CD4-positive, alpha-beta T cell treated with Interleukin-4 for 1 hour (primary cell): Measurements from ENCODE around the gene GNG13.
"Not testable (repeated sequence)": the region's sequence is repeated elsewhere in the genome, so short reads cannot be mapped to it uniquely, and the experiment has no call there.

Experiments used
- DNase-seq, 2 donors: peaks; one replicate each; pipeline ENCODE4 v3.0.0-alpha.2; 2020 to 2022

Gene GNG13

DNA sequence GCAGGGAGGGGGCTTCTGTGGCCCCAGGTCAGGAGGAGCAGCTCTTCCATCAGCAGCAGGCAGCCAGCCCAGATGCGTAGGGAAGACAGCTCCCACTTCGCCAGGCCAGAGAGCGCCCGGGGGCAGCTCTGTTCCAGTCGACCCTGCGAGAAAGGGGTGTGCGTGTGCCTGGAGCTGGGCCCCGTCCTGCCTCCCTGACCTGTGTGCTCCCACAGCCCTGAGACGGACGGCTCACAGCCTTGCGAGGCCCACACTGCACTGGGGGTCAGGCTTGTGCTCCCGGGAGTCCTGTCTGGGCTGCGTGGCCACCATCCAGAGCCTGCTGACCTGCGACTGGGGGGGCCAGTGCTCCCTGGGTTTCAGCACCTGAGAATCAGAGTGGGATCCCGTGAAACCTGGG, 40.5 kb downstream of the GNG13 start:
- no peak for DNase-seq

DNA sequence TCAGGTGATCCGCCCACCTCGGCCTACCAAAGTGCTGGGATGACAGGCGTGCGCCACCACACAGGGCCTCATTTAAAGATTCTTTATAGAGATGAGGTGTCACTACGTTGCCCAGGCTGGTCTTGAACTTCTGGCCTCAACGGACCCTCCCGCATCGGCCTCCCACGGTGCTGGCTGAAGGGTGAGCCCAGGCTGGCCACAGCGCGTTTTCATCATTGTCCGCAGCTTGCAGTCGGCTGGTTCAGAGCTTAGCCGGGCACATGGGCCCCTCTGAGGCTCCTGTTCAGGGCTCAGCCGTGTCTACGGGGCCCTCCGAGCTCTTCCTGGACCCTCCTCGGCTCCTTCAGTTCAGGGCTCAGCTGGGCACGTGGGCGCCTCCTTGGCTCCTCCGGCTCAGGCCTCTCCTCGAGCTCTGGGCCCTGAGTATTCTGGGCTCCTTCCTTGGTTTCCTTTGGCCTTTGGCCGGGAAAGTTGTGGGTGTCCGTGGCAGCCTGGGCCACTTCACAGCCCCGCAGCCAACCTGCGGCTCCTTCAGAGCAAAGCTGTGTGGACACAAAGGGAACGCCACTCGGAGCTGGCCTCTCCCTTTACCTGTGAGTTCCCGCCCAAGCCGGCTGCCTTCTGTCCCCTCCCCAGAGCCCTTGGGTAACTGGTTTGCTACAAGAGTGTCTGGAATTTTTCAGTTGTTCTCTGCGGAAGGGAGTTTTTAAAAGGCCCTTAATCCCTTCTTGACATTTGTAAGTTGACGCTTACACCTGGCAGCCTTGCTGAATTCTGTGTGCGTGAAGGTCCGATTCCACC, 41.2 kb downstream of the GNG13 start:
- no peak for DNase-seq

DNA sequence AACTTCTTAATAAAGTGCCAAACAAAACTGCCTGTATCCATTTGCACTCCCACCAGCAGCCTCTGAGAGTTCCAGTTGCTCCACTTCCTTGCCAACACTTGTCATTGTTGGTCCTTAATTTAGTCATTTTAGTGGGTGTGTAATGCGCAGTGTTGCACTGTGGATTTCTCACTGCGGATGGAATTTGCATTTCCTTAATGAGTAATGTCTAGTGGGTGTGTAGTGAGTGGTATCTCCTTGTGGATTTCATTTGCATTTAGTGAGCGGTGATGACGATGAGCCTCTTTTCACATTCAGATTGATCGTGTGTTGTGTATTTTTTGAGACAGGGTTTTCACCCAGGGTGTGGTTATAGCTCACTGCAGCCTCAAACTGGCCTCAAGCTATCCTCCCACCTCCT, 44.1 kb downstream of the GNG13 start:
- DNase-seq = no peak

DNA sequence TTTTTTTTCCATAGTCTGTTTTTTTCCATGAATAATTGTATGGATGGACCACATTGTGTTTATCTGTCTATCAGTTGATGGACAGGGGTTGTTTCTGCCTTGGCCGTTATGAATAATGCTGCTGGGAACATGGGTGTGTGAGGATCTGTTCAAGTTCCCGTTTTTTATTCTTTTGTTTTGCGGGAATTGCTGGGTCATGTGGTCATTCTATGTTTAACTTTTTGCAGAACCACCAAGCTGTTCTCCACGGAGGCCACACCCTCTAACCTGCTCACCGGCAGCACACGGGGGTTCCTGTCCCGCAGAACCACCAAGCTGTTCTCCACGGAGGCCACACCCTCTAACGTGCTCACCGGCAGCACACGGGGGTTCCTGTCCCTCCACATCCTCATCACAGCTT, 45.9 kb downstream of the GNG13 start:
- peak in 1 of 2 donors; percentile 29 for DNase-seq

DNA sequence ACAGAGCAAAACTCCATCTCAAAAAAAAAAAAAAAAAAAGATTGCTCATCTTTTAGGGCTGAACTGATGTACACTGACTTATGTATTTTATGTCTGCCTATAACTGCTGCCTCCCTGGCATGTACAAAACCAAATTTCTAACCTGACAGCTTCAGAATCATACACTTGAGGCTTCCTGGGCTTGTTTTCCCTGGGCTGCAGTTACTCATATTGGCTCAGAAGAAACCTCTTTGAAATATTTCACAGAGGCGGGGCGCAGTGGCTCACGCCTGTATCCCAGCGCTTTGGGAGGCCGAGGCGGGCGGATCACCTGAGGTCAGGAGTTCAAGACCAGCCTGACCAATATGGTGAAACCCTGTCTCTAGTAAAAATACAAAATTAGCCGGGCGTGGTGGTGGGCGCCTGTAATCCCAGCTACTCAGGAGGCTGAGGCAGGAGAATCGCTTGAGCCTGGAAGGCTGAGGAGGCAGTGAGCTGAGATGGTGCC, 46.4 kb downstream of the GNG13 start:
- not testable (repeated sequence) for DNase-seq

DNA sequence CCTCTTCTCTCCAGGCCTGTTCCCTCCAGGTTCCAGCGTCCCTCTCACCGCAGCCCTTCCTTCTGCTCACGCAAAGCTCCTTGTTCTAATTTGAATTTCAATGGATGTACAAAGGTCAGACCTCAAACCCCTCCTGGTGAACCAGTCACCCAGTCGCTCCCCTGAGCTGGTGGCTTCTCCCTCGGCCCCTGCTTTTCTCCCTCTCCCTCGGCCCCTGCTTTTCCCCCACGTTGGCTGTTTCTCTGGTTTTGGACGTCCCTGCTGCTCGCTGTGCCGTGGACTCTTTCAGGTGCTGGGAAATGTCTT, 48.6 kb downstream of the GNG13 start:
- DNase-seq = no peak

DNA sequence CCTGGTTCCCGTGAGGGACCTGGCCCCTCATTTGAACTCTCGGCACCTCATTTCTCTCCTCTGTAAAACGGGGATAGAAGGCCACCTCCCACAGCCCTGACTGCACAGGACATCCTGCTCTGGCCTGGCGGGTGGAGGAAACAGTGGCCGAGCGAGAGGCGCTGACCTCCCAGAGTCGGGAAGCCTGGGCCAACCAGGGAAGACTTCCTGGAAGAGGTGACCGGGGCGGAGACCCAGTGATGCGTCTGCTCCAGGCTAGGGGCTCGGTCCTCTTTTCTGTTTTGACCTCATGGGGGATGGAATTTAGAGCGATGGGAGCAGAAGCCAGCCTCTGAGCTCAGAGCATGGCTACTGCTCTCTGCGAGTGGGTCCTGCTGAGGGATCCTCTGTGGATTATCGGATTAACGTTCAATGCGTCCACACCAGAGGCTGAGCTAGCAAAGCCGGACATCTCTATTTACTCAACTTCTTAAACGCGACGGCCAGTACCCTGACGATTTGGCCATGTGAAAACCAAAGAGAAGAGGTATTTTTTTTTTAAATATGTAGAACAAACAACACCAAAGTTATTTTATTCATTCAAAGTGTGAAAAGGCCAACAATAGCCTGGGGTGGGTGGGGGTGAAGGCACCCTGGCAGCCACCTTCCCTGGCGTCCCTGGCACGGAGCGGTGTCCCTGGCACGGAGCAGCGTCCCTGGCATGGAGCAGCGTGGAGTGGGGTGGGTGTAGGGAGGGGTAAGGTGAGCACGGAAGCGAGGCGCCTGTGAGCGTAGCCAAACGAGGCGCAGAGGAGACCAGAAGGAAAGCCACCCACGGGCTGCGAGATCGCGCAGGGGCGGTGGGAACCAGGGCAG, 49.2 kb downstream of the GNG13 start:
- DNase-seq = no peak

DNA sequence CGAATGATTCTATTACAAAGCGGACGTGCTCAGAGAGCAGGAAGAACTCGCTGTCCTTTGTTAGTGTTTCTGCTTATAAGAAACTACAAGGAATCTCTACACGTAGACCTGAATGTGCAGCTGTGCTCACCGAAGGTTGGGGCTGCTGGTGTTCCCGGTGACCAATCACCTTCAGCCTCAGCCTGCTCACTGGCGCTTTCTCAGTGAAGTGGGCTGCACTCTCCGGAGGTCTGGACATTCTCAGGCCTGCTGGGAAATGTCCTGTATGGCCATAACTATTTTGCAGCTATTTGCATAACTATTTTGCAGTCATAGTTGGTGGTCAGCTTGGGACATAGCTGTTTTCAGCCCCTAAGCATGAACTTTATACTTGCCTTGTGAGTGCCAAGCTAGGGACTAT, 50.0 kb downstream of the GNG13 start:
- DNase-seq = no peak

DNA sequence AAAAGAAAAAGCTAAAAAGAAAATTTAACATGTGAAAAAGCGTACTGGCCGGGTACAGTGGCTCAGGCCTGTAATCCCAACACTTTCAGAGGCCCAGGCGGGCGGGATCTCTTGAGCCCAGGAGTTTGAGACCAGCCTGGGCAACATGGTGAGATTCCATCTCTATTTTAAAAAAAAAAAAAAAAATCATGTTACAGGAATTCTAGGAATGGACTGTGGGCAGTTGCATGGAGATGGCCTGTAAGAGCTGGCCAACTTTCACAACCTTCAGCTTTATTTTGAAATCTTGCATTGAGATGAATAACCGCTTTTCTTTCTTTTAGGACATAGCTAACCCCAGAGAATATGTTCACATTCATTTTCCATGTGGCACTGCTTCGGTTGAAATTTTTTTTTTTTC, 51.5 kb downstream of the GNG13 start:
- DNase-seq = no peak
